Forelimb muscle (tissue), 1 donor: ENCODE data around the gene ATP10A. TPM values are rescaled to one million over a fixed set of nuclear protein-coding genes. Genes with fewer than 3 reads are reported as not detected.
"Not testable (repeated sequence)": the region's sequence is repeated elsewhere in the genome, so short reads cannot be mapped to it uniquely, and the experiment has no call there.

Source experiments
- DNase-seq: peaks from one replicate; pipeline ENCODE4 v3.0.0-alpha.2; 2013; ENCODE audit warnings: low read depth
- polyA plus RNA-seq: library from polyadenylated mRNA; unstranded; fragments of 120-200 nt; gene quantifications from one replicate; pipeline ENCODE4 v1.2.1, GENCODE V29; 2013; ENCODE audit not compliant: insufficient read length

The ATP10A gene
- polyA plus RNA-seq, 1 donor: 2.9 TPM

- no peak for DNase-seq
Measured at GRCh38 chr15:25882466-25882865, 19.3 kb upstream of the ATP10A start.

- DNase-seq: not testable (repeated sequence)
Measured at GRCh38 chr15:25880877-25881276, 17.8 kb upstream of the ATP10A start.

GRCh38 chr15:25880411-25880810, 17.3 kb upstream of the ATP10A start:
- no peak for DNase-seq

- DNase-seq: peak; percentile 49
Measured at GRCh38 chr15:25879438-25879837, 16.3 kb upstream of the ATP10A start.

GRCh38 chr15:25877681-25878080, 14.6 kb upstream of the ATP10A start:
- no peak for DNase-seq

GRCh38 chr15:25876231-25877140, 13.4 kb upstream of the ATP10A start:
- DNase-seq: no peak

GRCh38 chr15:25875566-25875965, 12.4 kb upstream of the ATP10A start:
- no peak for DNase-seq

GRCh38 chr15:25874379-25874778, 11.3 kb upstream of the ATP10A start:
- no peak for DNase-seq

- no peak for DNase-seq
Measured at GRCh38 chr15:25871403-25871802, 8.3 kb upstream of the ATP10A start.

GRCh38 chr15:25870938-25871337, 7.8 kb upstream of the ATP10A start:
- DNase-seq: no peak

- DNase-seq: no peak
Measured at GRCh38 chr15:25869701-25870100, 6.6 kb upstream of the ATP10A start.

- no peak for DNase-seq
Measured at GRCh38 chr15:25866874-25867273, 3.7 kb upstream of the ATP10A start.

- no peak for DNase-seq
Measured at GRCh38 chr15:25866251-25866650, 3.1 kb upstream of the ATP10A start.

- DNase-seq: no peak
Measured at GRCh38 chr15:25864966-25865365, 1.8 kb upstream of the ATP10A start.

GRCh38 chr15:25863968-25864580, 947 bp upstream of the ATP10A start:
- no peak for DNase-seq

GRCh38 chr15:25862472-25863110, 536 bp downstream of the ATP10A start:
- no peak for DNase-seq

- no peak for DNase-seq
Measured at GRCh38 chr15:25862071-25862471, 1.1 kb downstream of the ATP10A start.

GRCh38 chr15:25860885-25861866, 2.0 kb downstream of the ATP10A start:
- no peak for DNase-seq

- DNase-seq: no peak
Measured at GRCh38 chr15:25859838-25860645, 3.1 kb downstream of the ATP10A start.

GRCh38 chr15:25858952-25859760, 4.0 kb downstream of the ATP10A start:
- DNase-seq: no peak
